Measurements from ENCODE around the gene TTC38.

The TTC38 gene

DNA sequence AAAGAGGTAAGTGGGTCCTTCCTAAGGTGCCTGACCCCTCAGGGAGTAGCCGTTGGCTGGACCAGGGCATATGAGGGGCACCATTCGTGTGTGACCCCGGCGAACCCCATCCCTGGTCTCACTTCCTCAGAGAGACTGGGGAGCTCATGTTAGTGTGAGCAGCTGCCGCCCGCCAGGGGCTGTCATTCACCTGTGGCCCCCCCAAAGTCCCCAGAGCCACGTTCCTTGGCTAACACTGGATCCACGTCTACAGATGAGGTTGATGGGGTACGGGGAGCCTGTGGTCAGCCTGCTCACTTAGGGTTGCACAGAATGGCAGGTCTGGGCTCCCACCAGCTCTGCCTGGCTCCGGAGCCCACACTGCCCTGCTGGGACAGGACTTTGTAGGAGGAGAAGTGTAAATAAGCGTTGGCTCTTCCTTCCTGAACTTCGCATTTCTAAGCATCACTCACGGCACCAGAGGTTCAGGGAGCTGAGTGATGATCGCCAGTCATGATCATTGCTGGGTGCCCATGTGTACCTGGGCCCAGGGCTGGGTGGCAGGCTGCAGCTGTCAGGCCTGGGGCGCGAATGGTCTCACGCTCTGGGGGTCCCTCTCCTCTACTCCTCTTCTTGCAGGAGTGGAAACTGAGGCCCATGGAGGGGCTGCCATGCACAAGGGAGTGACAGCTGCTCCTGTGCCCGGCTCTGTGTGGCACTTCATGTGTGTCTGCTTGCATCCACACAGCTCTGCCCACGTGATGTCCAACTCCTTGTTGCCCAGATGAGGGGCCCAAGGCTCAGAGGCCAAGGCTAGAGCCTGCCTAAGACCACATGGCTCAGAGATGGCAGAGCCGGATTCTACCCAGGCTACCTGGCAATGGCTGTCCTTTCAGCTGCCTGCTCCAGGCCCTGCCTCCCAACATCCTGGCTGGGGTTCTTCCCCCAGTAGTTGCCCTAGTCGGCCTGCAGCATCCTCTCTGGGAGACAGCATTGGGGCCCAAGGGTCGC is 11.1 kb downstream of the TTC38 start:
- ATAC-seq (no peak), DNase-seq (no peak)

GRCh38 chr22:46280063-46280817 is 12.4 kb downstream of the TTC38 start:
- ATAC-seq, result no peak
- DNase-seq, result no peak

DNA sequence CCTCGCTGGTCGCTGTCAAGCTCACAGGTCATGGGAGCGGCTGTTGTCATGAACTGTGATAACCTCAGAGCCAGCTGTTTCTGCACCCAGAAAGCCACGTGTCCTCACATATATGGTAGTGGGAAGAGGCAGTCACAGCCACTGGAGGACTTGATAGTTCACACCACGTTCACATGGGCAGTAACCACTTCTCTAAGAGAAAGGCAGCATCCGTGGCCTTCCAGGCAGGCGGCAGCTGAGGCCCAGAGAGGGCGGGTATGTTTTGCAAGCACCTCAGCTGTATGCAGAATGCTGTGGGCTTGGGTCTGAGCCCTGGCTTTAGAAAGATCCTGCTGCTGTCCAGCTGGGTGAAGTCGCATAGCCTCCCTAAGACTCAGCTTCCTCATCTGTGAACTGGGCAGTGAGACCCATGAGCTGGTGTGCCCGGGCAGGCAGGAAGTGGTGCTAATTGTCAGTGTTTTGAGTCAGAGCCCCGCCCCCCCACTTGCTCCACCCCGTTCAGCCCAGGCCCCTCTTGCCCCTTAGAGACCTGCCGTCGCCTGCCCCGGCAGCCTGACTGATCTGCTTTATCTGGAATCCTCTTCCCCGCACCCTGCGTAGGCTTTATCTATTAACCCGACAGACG is 13.3 kb downstream of the TTC38 start:
- DNase-seq (no peak), ATAC-seq (peak; percentile 16)

DNA sequence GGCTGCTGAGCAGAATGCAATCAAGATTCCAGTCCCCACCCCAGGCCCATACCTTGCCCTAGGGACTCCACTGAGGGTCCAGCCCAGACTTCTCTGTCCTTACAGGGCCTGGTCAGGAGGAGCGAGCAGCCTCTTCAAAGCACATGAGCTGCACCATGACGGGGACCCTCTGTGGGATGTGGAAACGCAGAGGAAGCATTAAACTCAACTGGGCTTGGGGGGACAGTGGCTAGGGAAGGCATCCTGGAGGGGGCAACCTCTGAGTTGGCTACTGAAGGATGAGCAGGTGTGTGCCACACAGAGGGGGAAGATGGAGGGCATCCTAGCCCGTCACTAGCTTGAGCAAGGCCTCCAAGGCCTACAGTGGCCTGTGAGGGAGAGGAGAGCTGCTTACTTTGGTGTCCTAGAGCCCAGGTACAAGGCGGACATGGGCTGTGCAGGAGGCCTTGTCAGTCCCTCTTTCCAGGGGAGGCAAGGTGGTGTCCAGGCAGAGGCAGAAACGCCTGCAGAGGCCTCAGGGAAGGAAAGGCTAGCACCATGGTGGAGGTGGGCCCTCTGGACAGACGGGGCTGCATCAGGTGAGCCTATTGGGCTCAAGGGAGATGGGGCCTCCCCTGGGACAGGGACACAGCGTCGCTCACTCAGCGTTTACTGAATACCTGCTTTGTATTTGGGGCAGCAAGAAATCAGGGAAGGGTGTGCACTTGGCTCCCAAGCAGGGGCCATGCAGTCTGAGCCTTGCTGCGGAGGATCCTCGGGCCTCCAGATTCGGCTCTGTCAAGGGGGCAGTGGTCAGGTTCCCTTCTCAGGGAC is 14.3 kb downstream of the TTC38 start:
- no peak for ATAC-seq

DNA sequence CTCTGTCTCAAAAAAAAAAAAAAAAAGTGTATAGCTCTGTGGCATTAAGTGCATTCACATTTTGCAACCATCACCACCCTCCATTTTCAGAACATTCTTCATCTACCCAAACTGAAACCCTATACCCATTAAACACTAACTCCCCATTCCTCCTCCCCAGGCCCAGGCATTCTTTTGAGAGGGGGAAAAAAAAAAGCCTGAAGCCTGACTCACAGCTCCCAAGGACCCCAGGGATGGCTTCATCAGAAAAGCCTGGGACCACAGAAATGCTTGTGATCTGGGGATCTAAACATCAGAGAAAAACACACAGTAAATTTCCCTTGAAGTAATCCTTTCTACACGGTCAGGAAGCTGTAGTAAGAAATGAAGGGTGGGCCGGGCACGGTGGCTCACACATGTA is 18.2 kb downstream of the TTC38 start:
- DNase-seq, result no peak
- ATAC-seq, result no peak

More for the DNA sequence above, 14.3 kb downstream of the TTC38 start:
- DNase-seq, result no peak

DNA sequence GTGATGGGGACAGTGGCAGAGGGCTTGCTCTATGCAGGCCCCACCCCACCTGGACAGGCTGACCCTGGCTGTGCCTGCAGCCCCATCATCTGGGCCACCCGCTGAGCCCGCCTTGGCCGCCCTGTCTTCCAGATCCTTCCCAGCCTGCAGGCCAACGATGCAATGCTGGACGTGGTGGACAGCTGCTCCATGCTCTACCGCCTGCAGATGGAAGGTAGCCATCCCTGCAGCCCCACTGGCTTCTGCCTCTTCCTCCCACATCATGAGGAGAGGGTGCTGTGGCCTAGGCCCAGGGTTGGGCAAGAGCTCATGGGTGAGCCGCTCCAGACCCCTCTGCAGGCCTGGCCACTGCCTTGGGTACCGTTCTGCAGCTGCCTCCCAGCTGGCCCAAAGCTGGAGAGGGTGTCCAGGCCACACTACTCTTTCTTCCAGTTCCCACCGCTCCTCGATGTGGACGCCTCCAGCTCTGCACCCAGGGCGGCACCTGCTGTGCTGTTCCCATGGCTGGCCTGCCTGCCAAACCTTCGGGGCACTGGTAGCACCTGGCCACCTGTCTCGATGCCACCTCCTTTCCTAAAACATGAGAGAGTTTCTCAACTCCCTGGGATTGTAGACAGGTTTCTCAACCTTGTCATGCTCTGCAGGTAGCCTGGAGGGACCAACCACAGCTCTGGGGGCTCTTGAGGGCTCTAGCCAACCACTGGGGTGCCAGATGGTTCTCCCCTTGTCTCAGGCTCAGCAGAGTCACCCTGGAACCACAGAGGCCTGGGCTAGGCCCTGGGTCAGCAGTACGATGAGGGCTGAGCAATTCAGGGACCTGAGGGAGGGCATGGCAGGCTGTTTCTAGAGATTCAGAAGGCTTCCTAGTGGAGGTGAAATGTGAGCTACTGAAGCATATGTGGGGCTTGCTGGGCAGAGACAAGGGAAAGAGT is 19.4 kb downstream of the TTC38 start:
- ATAC-seq (no peak), DNase-seq (no peak)

DNA sequence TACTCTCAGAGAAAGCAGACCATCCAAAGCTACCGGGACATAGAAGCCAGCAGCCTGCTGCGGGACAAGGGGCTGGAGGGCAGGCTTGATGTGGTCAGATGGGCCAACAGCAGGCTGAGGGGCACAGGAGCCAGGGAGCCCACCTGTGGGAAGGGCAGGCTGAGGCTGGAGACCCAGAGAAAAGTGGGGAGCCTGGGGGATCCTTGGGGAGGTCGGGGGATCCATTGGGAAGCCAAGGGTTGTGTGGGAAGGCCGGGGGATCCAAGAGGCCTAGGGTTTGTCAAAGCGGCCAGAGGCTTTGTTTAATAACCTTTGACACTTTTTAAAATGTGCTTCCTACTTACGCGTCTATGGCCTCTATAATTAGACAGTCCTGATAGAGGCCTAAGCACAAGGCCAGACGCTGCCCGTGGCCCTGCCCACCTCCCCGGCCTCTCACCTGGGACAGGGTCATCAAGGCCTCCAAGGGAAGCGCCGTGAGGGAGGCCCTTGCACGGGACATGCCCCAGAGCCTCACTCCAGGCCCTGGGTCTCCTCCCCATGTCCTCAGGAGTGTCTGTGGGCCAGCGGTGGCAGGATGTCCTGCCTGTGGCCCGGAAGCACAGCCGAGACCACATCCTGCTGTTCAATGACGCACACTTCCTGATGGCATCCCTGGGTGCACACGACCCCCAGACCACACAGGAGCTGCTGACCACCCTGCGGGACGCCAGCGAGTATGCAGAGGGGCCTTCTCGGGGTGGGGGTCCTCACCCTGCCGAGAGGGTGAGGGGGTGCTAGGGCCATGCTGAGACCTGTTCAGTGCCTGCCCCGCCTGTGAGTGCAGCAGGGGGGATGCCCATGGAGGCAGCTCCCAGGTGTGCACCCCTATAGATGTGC is 20.3 kb downstream of the TTC38 start:
- peak; percentile 42 for DNase-seq
- ATAC-seq, result peak; percentile 66

DNA sequence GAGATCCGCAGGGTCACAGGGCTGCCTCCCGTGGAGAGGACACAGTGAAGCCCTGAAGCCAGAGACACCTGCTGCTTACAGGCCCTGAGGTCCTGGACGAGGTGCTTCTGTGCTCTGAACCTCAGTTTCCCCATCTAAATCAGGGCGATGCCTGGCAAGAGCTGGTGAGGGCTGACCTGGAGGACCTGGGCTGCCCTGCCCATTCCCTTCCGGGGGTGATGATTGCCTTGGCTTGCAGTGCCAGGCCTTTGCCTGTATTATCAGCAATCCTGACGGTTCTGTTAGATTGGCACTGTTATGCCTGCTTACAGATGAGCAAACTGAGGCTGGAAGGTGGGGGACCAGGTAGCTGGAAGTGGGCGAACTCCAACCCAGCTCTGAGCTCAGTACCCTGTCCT is 21.0 kb downstream of the TTC38 start:
- ATAC-seq (no peak), DNase-seq (no peak)

- no peak for ATAC-seq
- DNase-seq, result no peak
Observed at GRCh38 chr22:46289244-46289891, 21.6 kb downstream of the TTC38 start.

DNA sequence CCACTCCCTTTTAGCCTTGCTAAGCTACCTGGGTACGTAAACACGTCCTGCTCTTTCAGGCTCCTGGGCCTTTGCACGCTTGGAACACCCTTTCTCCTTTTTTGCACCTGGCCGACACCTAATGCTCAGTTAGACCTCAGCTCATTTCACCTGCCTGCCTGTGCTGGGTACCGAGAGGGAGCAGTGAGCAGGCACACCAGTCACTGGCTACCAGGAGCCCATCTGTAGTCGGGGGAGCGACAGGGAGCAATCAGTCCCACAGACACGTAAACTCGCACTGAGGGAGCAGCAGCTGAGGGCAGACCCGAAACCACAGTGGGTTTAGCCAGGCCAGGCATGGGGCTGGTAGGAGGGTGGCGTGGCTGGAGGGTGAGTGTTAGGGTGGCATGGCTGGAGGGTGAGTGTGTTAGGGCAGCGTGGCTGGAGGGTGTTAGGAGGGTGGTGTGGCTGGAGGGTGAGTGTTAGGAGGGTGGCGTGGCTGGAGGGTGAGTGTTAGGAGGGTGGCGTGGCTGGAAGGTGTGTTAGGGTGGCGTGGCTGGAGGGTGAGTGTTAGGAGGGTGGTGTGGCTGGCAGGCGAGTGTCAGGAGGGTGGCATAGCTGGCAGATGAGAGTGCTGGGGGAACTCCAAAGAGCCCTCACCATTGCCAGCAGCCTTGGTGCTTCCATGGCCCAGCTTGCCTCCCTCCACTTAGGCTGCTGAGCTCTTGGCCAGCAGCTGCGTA is 22.5 kb downstream of the TTC38 start:
- DNase-seq (no peak), ATAC-seq (no peak)

DNA sequence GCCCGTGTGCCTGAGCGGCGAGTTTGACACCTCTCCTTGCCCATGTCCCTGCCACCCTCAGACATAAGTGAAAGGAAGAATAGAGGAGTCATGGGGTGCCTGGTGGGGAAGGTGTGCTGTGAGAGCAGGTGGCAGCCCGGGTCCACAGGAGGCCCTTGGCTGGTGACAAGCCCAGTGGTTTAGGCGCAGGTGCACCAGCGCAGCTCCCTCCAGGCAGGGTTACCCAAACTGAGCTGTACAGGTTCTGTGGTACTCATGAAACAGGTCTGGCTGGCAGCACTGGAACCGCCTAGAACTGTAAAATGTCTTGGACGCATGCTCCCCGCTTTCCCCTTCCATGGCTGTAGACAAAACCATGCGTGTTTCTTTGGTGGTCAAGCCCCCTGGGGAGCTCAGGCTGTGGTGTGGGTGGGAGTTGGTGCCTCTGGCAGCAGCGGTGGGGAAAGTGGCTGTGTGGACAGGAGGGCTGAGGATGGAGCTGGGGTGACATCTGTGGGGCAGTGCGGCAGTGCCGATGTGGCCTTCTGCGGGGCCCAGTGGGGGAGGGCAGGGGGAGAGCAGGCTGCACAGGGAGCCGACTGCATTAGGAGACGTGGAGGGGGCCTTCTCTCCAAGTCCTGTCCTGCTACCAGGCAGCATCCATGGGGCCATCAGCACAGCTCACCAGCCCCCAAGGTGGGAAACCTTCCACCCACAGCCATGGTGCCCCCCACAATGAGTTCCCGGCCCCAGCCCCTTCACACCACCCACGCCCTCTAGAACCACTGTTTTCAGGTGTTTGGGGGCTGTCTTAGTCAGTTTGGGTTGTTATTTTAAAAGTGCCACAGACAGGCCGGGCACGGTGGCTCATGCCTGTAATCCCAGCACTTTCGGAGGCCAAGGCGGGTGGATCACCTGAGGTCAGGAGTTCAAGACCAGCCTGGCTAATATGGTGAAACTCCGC is 23.3 kb downstream of the TTC38 start:
- ATAC-seq (no peak), DNase-seq (no peak)

GRCh38 chr22:46292173-46292572 is 24.4 kb downstream of the TTC38 start:
- no peak for ATAC-seq

GRCh38 chr22:46292732-46293131 is 24.9 kb downstream of the TTC38 start:
- DNase-seq (no peak), ATAC-seq (no peak)

More at GRCh38 chr22:46292173-46292572, 24.4 kb downstream of the TTC38 start:
- no peak for DNase-seq

DNA sequence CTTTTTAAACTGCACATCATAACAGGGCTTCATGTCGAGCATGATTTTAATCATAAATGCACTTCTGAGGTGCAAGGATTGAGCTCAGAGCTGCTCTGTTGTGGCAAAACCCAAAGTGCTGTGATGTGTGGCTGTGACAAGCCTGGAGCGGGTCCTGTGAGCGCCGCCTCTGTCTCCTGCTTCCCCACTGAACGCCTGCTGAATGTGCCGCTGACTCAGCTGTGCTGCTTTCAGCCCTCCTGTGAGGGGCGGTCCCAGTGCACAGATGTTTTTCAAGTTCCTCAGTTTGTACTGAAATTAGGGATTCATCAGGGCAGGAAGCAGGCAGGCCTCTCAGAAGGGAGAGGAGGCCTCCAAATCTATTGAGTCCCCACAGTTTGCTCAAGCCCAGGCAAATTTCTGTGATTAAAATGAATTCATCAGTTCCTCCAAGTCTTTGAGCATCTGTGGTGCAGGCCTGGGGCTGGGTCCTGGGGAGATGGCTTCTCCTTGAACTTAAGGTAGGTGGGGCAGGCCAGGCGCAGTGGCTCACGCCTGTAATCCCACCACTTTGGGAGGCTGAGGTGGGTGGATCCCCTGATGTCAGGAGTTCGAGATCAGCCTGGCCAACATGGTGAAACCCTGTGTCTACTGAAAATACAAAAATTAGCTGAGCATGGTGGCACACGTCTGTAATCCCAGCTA is 25.9 kb downstream of the TTC38 start:
- DNase-seq (peak; percentile 17), ATAC-seq (no peak)

DNA sequence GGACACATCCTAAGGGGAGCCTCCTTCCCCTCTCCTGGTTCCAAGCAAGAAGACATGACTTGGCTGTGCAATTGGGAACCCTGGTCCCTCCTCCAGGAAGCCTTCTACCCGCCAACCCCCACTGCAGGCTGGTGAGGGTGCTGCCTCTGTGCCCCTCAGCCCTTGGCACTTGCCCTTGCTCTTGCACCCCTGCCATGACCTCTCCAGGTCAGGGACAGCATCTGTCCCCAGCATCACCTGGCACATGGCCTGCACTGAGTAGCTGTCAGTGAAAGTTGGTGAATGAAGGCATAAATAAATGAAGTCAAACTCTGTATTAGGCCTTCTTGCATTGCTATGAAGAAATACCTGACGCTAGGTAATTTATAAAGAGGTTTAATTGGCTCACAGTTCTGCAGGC is 27.0 kb downstream of the TTC38 start:
- no peak for DNase-seq
- no peak for ATAC-seq

- ATAC-seq (no peak), DNase-seq (no peak)
Observed at GRCh38 chr22:46295277-46295971, 27.6 kb downstream of the TTC38 start.

Data from stimulated activated naive CD8-positive, alpha-beta T cell treated with anti-CD3 and anti-CD28 coated beads, Interleukin-15, Interleukin-2, amounts not matched to agents 100 U/mL and 50 U/mL, for 24 hours (primary cell).